Measurements from ENCODE around the gene TNS3. TPM values are rescaled to one million over a fixed set of nuclear protein-coding genes. Genes with fewer than 3 reads are reported as not detected.
"Not testable (repeated sequence)": the region's sequence is repeated elsewhere in the genome, so short reads cannot be mapped to it uniquely, and the experiment has no call there.

Gene TNS3
- total and polyA plus RNA-seq, 4 donors = 58.6 to 117 (median 74.7) TPM

- Histone ChIP-seq H3K9me3 (ENCODE audit: control insufficient read depth, insufficient read depth, low read length) (no peaks in the 10 kb centered on the region), H3K36me3 (ENCODE audit: control insufficient read depth, insufficient read depth, low read length) (no peaks in the 10 kb centered on the region), H3K27ac (ENCODE audit: low read depth, low read length) (no peak overlapping the region), H3K4me1 (ENCODE audit: control insufficient read depth, insufficient read depth, low read length) (peaks cover 12% of the 10 kb centered on the region), H3K27me3 (ENCODE audit: control insufficient read depth, insufficient read depth, low read length) (no peaks in the 10 kb centered on the region), H3K4me3 (ENCODE audit: low read depth, low read length) (no peak overlapping the region)
- WGBS (ENCODE audit: insufficient coverage) = 90% methylated on average over 2 of the region's 3 CpGs
- no peak for DNase-seq (ENCODE audit: low read depth in 4 of 6, low spot score in 6 of 6)
Measured at GRCh38 chr7:47604496-47604890, 22.6 kb upstream of the TNS3 start.

DNA sequence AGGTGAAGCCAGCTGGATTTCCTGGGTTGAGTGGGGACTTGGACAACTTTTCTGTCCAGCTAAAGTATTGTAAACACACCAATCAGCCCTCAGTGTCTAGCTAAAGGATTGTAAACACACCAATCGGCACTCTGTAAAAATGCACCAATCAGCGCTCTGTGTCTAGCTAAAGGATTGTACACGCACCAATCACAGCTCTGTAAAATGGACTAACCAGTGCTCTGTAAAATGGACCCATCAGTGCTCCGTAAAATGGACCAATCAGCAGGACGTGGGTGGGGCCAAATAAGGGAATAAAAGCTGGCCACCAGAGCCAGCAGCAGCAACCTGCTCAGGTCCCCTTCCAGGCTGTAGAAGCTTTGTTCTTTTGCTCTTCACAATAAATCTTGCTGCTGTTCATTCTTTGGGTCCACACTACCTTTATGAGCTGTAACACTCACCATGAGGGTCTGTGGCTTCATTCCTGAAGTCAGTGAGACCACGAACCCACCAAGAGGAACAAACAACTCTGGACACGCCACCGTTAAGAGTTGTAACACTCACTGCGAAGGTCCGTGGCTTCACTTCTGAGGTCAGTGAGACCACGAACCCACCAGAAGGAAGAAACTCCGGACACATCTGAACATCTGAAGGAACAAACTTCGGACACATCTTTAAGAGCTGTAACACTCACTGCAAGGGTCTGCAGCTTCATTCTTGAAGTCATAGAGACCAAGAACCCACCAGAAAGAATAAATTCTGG lies 21.8 kb upstream of the TNS3 start:
- H3K27ac ChIP-seq (ENCODE audit: low read depth, low read length); H3K9me3 ChIP-seq (ENCODE audit: control insufficient read depth, insufficient read depth, low read length); H3K36me3 ChIP-seq (ENCODE audit: control insufficient read depth, insufficient read depth, low read length); H3K4me3 ChIP-seq (ENCODE audit: low read depth, low read length); H3K27me3 ChIP-seq (ENCODE audit: control insufficient read depth, insufficient read depth, low read length); DNase-seq (ENCODE audit: low read depth in 4 of 6, low spot score in 6 of 6): not testable (repeated sequence)
- peaks cover 12% of the 10 kb centered on the region for H3K4me1 ChIP-seq (ENCODE audit: control insufficient read depth, insufficient read depth, low read length)
- WGBS (ENCODE audit: insufficient coverage) = 94% methylated on average over 11 of the region's 13 CpGs

- Histone ChIP-seq H3K9me3 (ENCODE audit: control insufficient read depth, insufficient read depth, low read length) (peaks cover 4% of the 10 kb centered on the region), H3K36me3 (ENCODE audit: control insufficient read depth, insufficient read depth, low read length) (no peaks in the 10 kb centered on the region), H3K4me1 (ENCODE audit: control insufficient read depth, insufficient read depth, low read length) (peaks cover 12% of the 10 kb centered on the region), H3K27me3 (ENCODE audit: control insufficient read depth, insufficient read depth, low read length) (no peaks in the 10 kb centered on the region), H3K4me3 (ENCODE audit: low read depth, low read length) (no peak overlapping the region), H3K27ac (ENCODE audit: low read depth, low read length) (no peak overlapping the region)
- no peak for DNase-seq (ENCODE audit: low read depth in 4 of 6, low spot score in 6 of 6)
- WGBS (ENCODE audit: insufficient coverage) = 92% methylated on average over 4 of the region's 7 CpGs
Measured at GRCh38 chr7:47602272-47603004, 20.5 kb upstream of the TNS3 start.

DNA sequence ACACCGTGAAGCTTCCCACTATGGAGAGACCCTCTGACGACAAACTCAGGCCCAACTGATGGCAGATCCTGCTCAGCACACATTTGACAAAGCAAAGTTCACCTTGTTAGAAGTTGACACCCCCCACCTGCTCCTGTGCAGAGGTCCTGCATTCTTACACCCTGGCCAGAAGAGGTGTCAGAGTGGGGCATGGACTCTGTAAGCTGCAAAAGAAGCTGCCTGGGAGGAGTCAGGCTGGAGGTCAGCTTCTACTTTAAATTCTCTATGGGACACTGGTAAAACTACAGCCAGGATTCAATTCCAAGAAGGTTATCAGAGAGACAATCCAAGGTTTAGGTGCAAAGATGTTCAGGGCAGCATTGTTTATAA lies 20.0 kb upstream of the TNS3 start:
- WGBS (ENCODE audit: insufficient coverage) = 96% methylated on average over 2 of the region's 2 CpGs
- no peaks in the 10 kb centered on the region for H3K36me3 ChIP-seq (ENCODE audit: control insufficient read depth, insufficient read depth, low read length)
- no peak overlapping the region for H3K27ac ChIP-seq (ENCODE audit: low read depth, low read length)
- no peak for DNase-seq (ENCODE audit: low read depth in 4 of 6, low spot score in 6 of 6)
- H3K4me1 ChIP-seq (ENCODE audit: control insufficient read depth, insufficient read depth, low read length) = peaks cover 12% of the 10 kb centered on the region
- peaks cover 9% of the 10 kb centered on the region for H3K9me3 ChIP-seq (ENCODE audit: control insufficient read depth, insufficient read depth, low read length)
- H3K27me3 ChIP-seq (ENCODE audit: control insufficient read depth, insufficient read depth, low read length) = no peaks in the 10 kb centered on the region
- no peak overlapping the region for H3K4me3 ChIP-seq (ENCODE audit: low read depth, low read length)

- 87% methylated on average over 3 of the region's 4 CpGs for WGBS (ENCODE audit: insufficient coverage)
- Histone ChIP-seq H3K27ac (ENCODE audit: low read depth, low read length) (no peak overlapping the region), H3K27me3 (ENCODE audit: control insufficient read depth, insufficient read depth, low read length) (no peaks in the 10 kb centered on the region), H3K4me3 (ENCODE audit: low read depth, low read length) (no peak overlapping the region), H3K4me1 (ENCODE audit: control insufficient read depth, insufficient read depth, low read length) (peaks cover 12% of the 10 kb centered on the region), H3K36me3 (ENCODE audit: control insufficient read depth, insufficient read depth, low read length) (no peaks in the 10 kb centered on the region), H3K9me3 (ENCODE audit: control insufficient read depth, insufficient read depth, low read length) (peaks cover 11% of the 10 kb centered on the region)
- DNase-seq (ENCODE audit: low read depth in 4 of 6, low spot score in 6 of 6) = no peak
Measured at GRCh38 chr7:47601119-47601880, 19.4 kb upstream of the TNS3 start.

GRCh38 chr7:47600199-47601118 lies 18.5 kb upstream of the TNS3 start:
- Histone ChIP-seq H3K4me3 (ENCODE audit: low read depth, low read length) (no peak overlapping the region), H3K36me3 (ENCODE audit: control insufficient read depth, insufficient read depth, low read length) (no peaks in the 10 kb centered on the region), H3K9me3 (ENCODE audit: control insufficient read depth, insufficient read depth, low read length) (peaks cover 11% of the 10 kb centered on the region), H3K27me3 (ENCODE audit: control insufficient read depth, insufficient read depth, low read length) (no peaks in the 10 kb centered on the region), H3K4me1 (ENCODE audit: control insufficient read depth, insufficient read depth, low read length) (peaks cover 12% of the 10 kb centered on the region), H3K27ac (ENCODE audit: low read depth, low read length) (no peak overlapping the region)
- no peak for DNase-seq (ENCODE audit: low read depth in 4 of 6, low spot score in 6 of 6)
- 64% methylated on average over 13 of the region's 15 CpGs for WGBS (ENCODE audit: insufficient coverage)

DNA sequence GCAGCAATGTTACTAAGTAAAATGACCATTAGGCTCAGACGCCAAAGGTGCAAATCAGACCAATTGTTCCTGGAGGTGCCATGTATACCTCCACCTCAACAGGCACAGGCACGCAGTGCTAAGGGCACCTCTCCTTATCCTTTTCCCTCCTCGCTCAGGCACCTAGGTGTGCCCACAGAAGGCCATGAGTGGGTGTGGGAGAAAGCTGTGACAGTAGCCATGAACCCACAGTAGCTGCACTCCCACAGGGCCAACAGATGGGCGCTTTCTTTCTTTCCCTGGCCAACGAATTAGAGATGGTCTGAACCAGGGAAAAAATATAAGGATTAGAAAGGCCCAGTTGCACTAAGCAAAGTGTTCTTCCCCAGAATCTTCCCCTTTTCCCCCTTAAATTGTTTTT lies 15.5 kb upstream of the TNS3 start:
- peaks cover 11% of the 10 kb centered on the region for H3K9me3 ChIP-seq (ENCODE audit: control insufficient read depth, insufficient read depth, low read length)
- H3K36me3 ChIP-seq (ENCODE audit: control insufficient read depth, insufficient read depth, low read length) = no peaks in the 10 kb centered on the region
- H3K4me3 ChIP-seq (ENCODE audit: low read depth, low read length) = no peak overlapping the region
- H3K27me3 ChIP-seq (ENCODE audit: control insufficient read depth, insufficient read depth, low read length) = no peaks in the 10 kb centered on the region
- no peak for DNase-seq (ENCODE audit: low read depth in 4 of 6, low spot score in 6 of 6)
- WGBS (ENCODE audit: insufficient coverage) = 50% methylated on average over 2 of the region's 5 CpGs
- H3K27ac ChIP-seq (ENCODE audit: low read depth, low read length) = no peak overlapping the region
- peaks cover 12% of the 10 kb centered on the region for H3K4me1 ChIP-seq (ENCODE audit: control insufficient read depth, insufficient read depth, low read length)

- 89% methylated on average over 9 of the region's 12 CpGs for WGBS (ENCODE audit: insufficient coverage)
- no peak overlapping the region for H3K4me3 ChIP-seq (ENCODE audit: low read depth, low read length)
- H3K27ac ChIP-seq (ENCODE audit: low read depth, low read length) = no peak overlapping the region
- H3K4me1 ChIP-seq (ENCODE audit: control insufficient read depth, insufficient read depth, low read length) = peaks cover 12% of the 10 kb centered on the region
- H3K27me3 ChIP-seq (ENCODE audit: control insufficient read depth, insufficient read depth, low read length) = no peaks in the 10 kb centered on the region
- H3K9me3 ChIP-seq (ENCODE audit: control insufficient read depth, insufficient read depth, low read length) = peaks cover 11% of the 10 kb centered on the region
- H3K36me3 ChIP-seq (ENCODE audit: control insufficient read depth, insufficient read depth, low read length) = no peaks in the 10 kb centered on the region
- DNase-seq (ENCODE audit: low read depth in 4 of 6, low spot score in 6 of 6) = no peak
Measured at GRCh38 chr7:47596502-47597202, 14.7 kb upstream of the TNS3 start.
